ENCODE data around the gene B3GNT8.

DNA sequence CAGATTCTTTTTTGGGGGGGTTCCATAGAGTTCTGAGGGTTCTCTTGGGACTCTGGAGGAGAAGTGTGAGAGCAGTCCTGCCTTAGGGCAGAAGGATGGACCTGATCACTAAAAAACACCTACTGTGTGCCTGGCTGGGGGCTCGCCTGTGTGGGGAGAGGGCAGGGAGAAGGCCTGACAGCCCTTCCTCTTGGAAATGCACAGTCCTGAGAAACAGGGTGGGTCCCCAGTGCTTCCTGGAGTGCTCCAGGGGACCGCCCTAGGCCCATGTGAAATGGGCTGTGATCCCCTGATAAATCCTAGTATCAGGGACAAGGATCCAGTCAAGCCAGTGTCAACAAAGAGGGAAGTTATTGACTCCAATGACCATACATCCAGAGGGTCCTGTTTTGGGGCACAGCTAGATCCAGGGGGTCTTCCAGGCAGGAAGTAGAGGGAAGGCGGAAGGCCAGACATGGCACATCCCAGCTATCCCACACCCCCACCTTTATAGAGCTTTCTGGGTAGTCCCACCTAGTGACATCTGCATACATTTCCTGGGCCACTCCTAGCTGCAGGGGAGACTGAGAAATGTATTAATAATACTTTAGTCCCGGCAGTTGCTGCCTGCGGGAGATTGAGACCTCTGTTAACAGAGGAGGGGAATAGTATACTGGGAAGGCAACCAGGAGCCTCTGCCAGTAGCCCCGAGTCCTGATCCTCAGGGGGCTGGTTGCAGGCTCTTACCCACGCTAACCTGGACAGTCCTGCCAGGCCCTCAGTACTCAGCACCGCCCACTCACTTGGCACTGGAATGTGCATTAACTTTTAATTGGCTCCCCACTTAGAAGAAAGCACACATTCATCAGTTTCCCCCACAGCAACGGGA is 15.8 kb downstream of the B3GNT8 start:
- no peak for TF ChIP-seq POLR2A (IDR thresholded peaks at IDR 0.05)
- TF ChIP-seq CTCF (IDR thresholded peaks at IDR 0.05 in 8 of 11, conservative IDR thresholded peaks at IDR 0.05 in 3 of 11): no peak
